ENCODE results near the gene ZNF155. TPM values are rescaled to one million over a fixed set of nuclear protein-coding genes. Genes with fewer than 3 reads are reported as not detected.

The ZNF155 gene
- total and polyA plus RNA-seq, 2 donors (not counting 3 experiments of a cell fraction or from before 2014, with no cell fraction given): 2.0 to 5.9 TPM

- BruUV-seq (replicated peaks): no TSS peak
- H3K27me3 ChIP-seq (ENCODE audit: control insufficient read depth in 2 of 2, insufficient read depth in 2 of 2, low read length in 2 of 2): no peaks in the 10 kb centered on the region
- H3K9ac ChIP-seq (replicated peaks; ENCODE audit: extremely low read depth, insufficient read depth, low read length): no peak overlapping the region
- no peak overlapping the region for H2AFZ ChIP-seq (ENCODE audit: low read depth, low read length)
- no peak overlapping the region for H3K27ac ChIP-seq (ENCODE audit: insufficient read depth, low read depth, low read length)
- peaks cover 6% of the 10 kb centered on the region for H3K4me1 ChIP-seq (ENCODE audit: control insufficient read depth, extremely low read depth, insufficient read depth, low read length)
- ChIA-PET CTCF (no interaction called here), POLR2A (no interaction called here)
- peaks cover 0 to under 1% of the 10 kb centered on the region in 2 experiments for H3K36me3 ChIP-seq (ENCODE audit: control insufficient read depth in 2 of 2, extremely low read depth in 1 of 2, insufficient read depth in 2 of 2, low read length in 2 of 2)
- no peaks in the 10 kb centered on the region for H3K9me1 ChIP-seq (replicated peaks; ENCODE audit: control insufficient read depth, extremely low read depth, insufficient read depth, low read length)
- no peak for FAIRE-seq
- no peak for DNase-seq (ENCODE audit: low read depth, low spot score)
- no peaks in the 10 kb centered on the region for H4K20me1 ChIP-seq (replicated peaks; ENCODE audit: control insufficient read depth, extremely low read depth, insufficient read depth, low read length)
- H3K4me2 ChIP-seq (ENCODE audit: insufficient read depth, low read length): no peak overlapping the region
- H3K79me2 ChIP-seq (ENCODE audit: control insufficient read depth, insufficient read depth, low read length): no peaks in the 10 kb centered on the region
- TF ChIP-seq CTCF (IDR thresholded peaks at IDR 0.05; ENCODE audit: extremely low read depth in 1 of 2, insufficient read depth in 1 of 2, low read depth in 1 of 2, low read length in 2 of 2) (no peak), POLR2AphosphoS5 (IDR thresholded peaks at IDR 0.05; ENCODE audit: insufficient read depth, low read depth, low read length) (no peak), EZH2 (IDR thresholded peaks at IDR 0.05; ENCODE audit: borderline replicate concordance, low read depth, low read length, severe bottlenecking) (no peak), JUN (IDR thresholded peaks at IDR 0.05; ENCODE audit: borderline replicate concordance, insufficient read depth, insufficient read length, low read depth) (no peak), MAX (IDR thresholded peaks at IDR 0.05; ENCODE audit: insufficient read depth, insufficient read length) (no peak), MYC (IDR thresholded peaks at IDR 0.05; ENCODE audit: low read depth, low read length) (no peak), FOS (IDR thresholded peaks at IDR 0.05; ENCODE audit: borderline replicate concordance, insufficient read depth, low read length) (no peak), GATA2 (IDR thresholded peaks at IDR 0.05; ENCODE audit: insufficient read depth, insufficient read length, low read depth, low read length) (no peak), POLR2A (IDR thresholded peaks at IDR 0.05; ENCODE audit: low read depth, low read length) (no peak)
- H3K9me3 ChIP-seq (replicated peaks; ENCODE audit: control insufficient read depth, insufficient read depth, low read length): no peaks in the 10 kb centered on the region
- intact Hi-C loops (cut with micrococcal nuclease): no loop called here
- H3K4me3 ChIP-seq (replicated peaks in 1 of 3; ENCODE audit: insufficient read depth in 1 of 3, low read depth in 1 of 3, low read length in 3 of 3): no peak overlapping the region
- dilution Hi-C loops (cut with MboI; ENCODE audit: extremely low pct_ligation_motif_present, low sequenced_read_pairs): no loop called here
These were observed 13.8 kb downstream of the ZNF155 start for GRCh38 chr19:43997631-43998290.

All from endothelial cell of umbilical vein (primary cell).